Immature natural killer cell (primary cell): ENCODE data around the gene RNF121. TPM values are rescaled to one million over a fixed set of nuclear protein-coding genes. Genes with fewer than 3 reads are reported as not detected.
A peak's percentile ranks its signal among the peaks of the same experiment; 100 is the strongest.

Source experiments
- DNase-seq, 3 donors: peaks; one replicate each; pipeline ENCODE4 v3.0.0; 2022; ENCODE audit warnings: mixed read lengths in 1 of 3
- H3K27ac Mint-ChIP-seq, 6 donors: one replicate each; pipeline ENCODE4 v1.8.0; 2020; ENCODE audit warnings: mixed read lengths in 6 of 6, mild to moderate bottlenecking in 5 of 6, inconsistent platforms in 4 of 6, moderate library complexity in 3 of 6
- H3K27me3 Mint-ChIP-seq, 3 donors: one replicate each; pipeline ENCODE4 v1.8.0; 2020 to 2021; ENCODE audit warnings: low read depth in 3 of 3, mild to moderate bottlenecking in 3 of 3, mixed read lengths in 3 of 3, moderate library complexity in 3 of 3, inconsistent platforms in 1 of 3
- H3K36me3 Mint-ChIP-seq, 3 donors: one replicate each; pipeline ENCODE4 v1.8.0; 2020; ENCODE audit warnings: mixed read lengths in 3 of 3, inconsistent platforms in 2 of 3, mild to moderate bottlenecking in 2 of 3
- H3K4me1 Mint-ChIP-seq, 2 donors: one replicate each; pipeline ENCODE4 v1.8.0; 2020; ENCODE audit warnings: inconsistent platforms in 2 of 2, mild to moderate bottlenecking in 2 of 2, mixed read lengths in 2 of 2, moderate library complexity in 1 of 2
- H3K4me3 Mint-ChIP-seq, 5 donors: one replicate each; pipeline ENCODE4 v1.8.0; 2020; ENCODE audit warnings: mild to moderate bottlenecking in 5 of 5, mixed read lengths in 5 of 5, inconsistent platforms in 3 of 5, moderate library complexity in 3 of 5
- H3K9me3 Mint-ChIP-seq, 6 donors: one replicate each; pipeline ENCODE4 v1.8.0; 2020; ENCODE audit warnings: mild to moderate bottlenecking in 6 of 6, mixed read lengths in 6 of 6, inconsistent platforms in 4 of 6, moderate library complexity in 3 of 6
- polyA plus RNA-seq, 3 donors: library from polyadenylated mRNA; unstranded; fragments of 300-500 nt; fragmentation: Illumina TruSeq; gene quantifications; one replicate each; pipeline ENCODE4 v1.2.3, GENCODE V29; 2021

The RNF121 gene
- polyA plus RNA-seq, 3 donors from 2014 or later, result 9.8 to 16.0 (median 13.4) TPM

DNA sequence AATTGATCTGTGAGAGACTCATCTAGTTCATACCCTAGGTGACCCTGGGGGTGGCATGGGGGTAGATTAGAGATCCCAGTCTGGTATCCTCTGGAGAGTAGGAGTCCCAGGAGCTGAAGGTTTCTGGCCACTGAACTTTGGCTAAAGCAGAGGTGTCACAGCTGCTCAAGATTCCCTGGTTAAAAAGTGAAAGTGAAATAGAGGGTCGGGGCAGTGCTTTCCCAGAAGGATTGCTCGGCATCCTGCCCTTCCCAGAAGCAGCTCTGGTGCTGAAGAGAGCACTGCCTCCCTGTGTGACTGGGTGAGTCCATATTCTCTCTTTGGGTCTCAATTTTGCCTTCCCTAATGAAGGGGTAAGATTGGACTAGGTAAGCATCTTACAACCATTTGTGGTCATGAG is 70.5 kb downstream of the RNF121 start:
- peak overlapping the region; percentile 93 to 98 (median 94) for H3K27ac Mint-ChIP-seq
- H3K4me1 Mint-ChIP-seq, result peaks cover 32 to 34% of the 10 kb centered on the region in 2 donors
- peak overlapping the region; percentile 84 to 96 (median 88) for H3K4me3 Mint-ChIP-seq
- H3K9me3 Mint-ChIP-seq, result no peaks in the 10 kb centered on the region
- no peak for DNase-seq
- H3K27me3 Mint-ChIP-seq, result peaks cover 2 to 8% (median 5%) of the 10 kb centered on the region in 3 donors
- peaks cover 15 to 25% (median 20%) of the 10 kb centered on the region in 3 donors for H3K36me3 Mint-ChIP-seq

DNA sequence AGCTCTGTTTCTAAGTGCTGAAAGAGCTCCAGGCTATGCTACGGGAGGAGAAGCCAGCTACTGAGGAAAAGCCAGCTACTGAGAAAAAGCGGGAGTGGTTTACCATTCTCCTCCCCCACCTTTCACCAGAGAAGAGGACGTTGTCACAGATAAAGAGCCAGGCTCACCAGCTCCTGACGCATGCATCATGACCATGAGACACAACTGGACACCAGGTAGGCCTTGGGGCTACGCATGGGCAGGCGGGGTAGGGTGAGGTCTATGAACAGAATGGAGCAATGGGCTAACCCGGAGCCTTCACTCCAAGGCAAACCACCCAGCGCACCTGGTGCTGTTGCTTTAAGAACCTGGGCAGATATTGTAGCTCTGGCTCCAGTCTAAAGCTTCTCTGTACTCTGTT is 71.0 kb downstream of the RNF121 start:
- DNase-seq, result no peak
- H3K4me1 Mint-ChIP-seq, result peaks cover 32 to 34% of the 10 kb centered on the region in 2 donors
- H3K27ac Mint-ChIP-seq, result peak overlapping the region; percentile 93 to 98 (median 94)
- H3K27me3 Mint-ChIP-seq, result peaks cover 2 to 8% (median 5%) of the 10 kb centered on the region in 3 donors
- peaks cover 15 to 30% (median 20%) of the 10 kb centered on the region in 3 donors for H3K36me3 Mint-ChIP-seq
- peak overlapping the region; percentile 84 to 96 (median 88) for H3K4me3 Mint-ChIP-seq
- H3K9me3 Mint-ChIP-seq, result no peaks in the 10 kb centered on the region

- Mint-ChIP-seq H3K9me3 (no peaks in the 10 kb centered on the region), H3K4me1 (peaks cover 32 to 34% of the 10 kb centered on the region in 2 donors), H3K36me3 (peaks cover 15 to 28% (median 20%) of the 10 kb centered on the region in 3 donors), H3K27me3 (peaks cover 2 to 8% (median 5%) of the 10 kb centered on the region in 3 donors), H3K27ac (peak overlapping the region in 4 of 6 donors; percentile 16 to 96 (median 26)), H3K4me3 (peak overlapping the region in 1 of 5 donors; percentile 7)
- DNase-seq, result no peak
These were observed 71.5 kb downstream of the RNF121 start for GRCh38 chr11:72000202-72000867.

- H3K4me3 Mint-ChIP-seq, result no peak overlapping the region
- H3K27ac Mint-ChIP-seq, result peak overlapping the region in 4 of 6 donors; percentile 3 to 70 (median 49)
These were observed 72.4 kb downstream of the RNF121 start for GRCh38 chr11:72001285-72001684.

DNA sequence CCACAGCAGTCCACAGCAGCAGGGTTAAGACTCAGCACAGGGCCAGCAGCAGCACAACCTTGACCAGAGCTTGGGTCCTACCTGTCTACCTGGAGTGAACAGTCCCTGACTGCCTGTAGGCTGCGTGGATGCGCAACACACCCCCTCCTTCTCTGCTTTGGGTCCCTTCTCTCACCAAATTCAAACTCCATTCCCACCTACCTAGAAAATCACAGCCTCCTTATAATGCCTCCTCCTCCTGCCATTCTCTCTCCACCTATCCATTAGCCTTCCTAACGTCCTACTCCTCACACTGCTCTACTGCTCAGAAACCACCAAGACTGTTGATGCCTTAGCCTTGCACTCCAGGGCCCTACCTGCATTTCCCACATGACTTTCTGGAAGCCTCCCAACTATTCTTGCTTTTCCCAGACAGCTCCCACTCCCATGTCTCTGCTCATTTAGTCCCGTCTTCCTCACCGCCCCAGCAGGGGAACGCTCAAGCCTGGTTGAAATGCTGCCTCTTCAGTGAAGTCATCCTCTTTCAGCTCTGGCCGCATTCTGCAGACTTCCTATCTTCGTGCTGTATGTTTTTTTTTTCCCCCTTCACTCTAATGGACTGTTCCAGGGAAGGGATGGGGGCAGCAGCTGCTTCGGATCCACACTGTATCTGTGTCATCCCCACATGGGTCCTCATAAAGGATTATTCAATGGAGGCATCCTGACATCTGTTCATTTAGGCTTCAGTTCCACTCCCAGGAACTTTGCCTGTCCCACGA is 73.2 kb downstream of the RNF121 start:
- Mint-ChIP-seq H3K36me3 (peaks cover 15 to 28% (median 21%) of the 10 kb centered on the region in 3 donors), H3K27ac (peak overlapping the region; percentile 28 to 83 (median 66)), H3K9me3 (no peaks in the 10 kb centered on the region), H3K4me1 (peaks cover 29 to 34% of the 10 kb centered on the region in 2 donors), H3K4me3 (peak overlapping the region in 2 of 5 donors; percentile 1 to 15), H3K27me3 (peaks cover 2 to 11% (median 5%) of the 10 kb centered on the region in 3 donors)
- DNase-seq, result no peak

More at GRCh38 chr11:72001285-72001684, 72.4 kb downstream of the RNF121 start:
- no peaks in the 10 kb centered on the region for H3K9me3 Mint-ChIP-seq
- peaks cover 15 to 26% (median 24%) of the 10 kb centered on the region in 3 donors for H3K36me3 Mint-ChIP-seq
- H3K27me3 Mint-ChIP-seq, result peaks cover 2 to 11% (median 5%) of the 10 kb centered on the region in 3 donors
- no peak for DNase-seq
- peaks cover 32 to 34% of the 10 kb centered on the region in 2 donors for H3K4me1 Mint-ChIP-seq

GRCh38 chr11:72002841-72003775 is 74.3 kb downstream of the RNF121 start:
- H3K36me3 Mint-ChIP-seq, result peaks cover 19 to 38% (median 26%) of the 10 kb centered on the region in 3 donors
- H3K4me3 Mint-ChIP-seq, result no peak overlapping the region
- H3K4me1 Mint-ChIP-seq, result peaks cover 27 to 33% of the 10 kb centered on the region in 2 donors
- H3K27ac Mint-ChIP-seq, result peak overlapping the region in 5 of 6 donors; percentile 7 to 63 (median 41)
- peaks cover 2 to 11% (median 5%) of the 10 kb centered on the region in 3 donors for H3K27me3 Mint-ChIP-seq
- no peak for DNase-seq
- no peaks in the 10 kb centered on the region for H3K9me3 Mint-ChIP-seq

DNA sequence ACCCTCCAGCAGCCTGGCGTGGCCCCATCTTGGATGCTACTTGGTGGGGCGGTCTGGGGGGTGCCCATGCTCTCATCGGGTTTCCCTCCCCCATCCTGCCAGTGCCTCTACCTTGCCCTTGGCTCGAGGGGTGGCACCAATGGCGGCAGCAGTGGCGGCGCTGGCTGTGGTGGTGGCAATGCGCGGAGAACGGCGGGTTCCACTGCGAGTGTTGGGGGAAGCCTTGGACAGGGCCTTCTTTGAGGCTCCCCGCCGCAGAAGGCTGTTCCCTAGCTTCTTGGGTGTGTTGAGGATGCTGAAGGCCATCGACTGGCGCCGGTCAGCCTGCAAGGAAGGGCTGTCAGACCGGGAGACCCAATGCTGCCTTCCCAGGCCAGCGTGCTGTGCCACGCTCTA is 74.9 kb downstream of the RNF121 start:
- Mint-ChIP-seq H3K4me1 (peaks cover 21 to 26% of the 10 kb centered on the region in 2 donors), H3K27me3 (peaks cover 2 to 11% (median 5%) of the 10 kb centered on the region in 3 donors), H3K36me3 (peaks cover 23 to 44% (median 23%) of the 10 kb centered on the region in 3 donors), H3K4me3 (no peak overlapping the region), H3K9me3 (no peaks in the 10 kb centered on the region), H3K27ac (no peak overlapping the region)
- DNase-seq, result no peak

GRCh38 chr11:72004515-72005346 is 75.9 kb downstream of the RNF121 start:
- no peak for DNase-seq
- Mint-ChIP-seq H3K27ac (no peak overlapping the region), H3K4me3 (no peak overlapping the region), H3K9me3 (no peaks in the 10 kb centered on the region), H3K4me1 (peaks cover 11 to 16% of the 10 kb centered on the region in 2 donors), H3K27me3 (peaks cover 3 to 9% (median 5%) of the 10 kb centered on the region in 3 donors), H3K36me3 (peaks cover 21 to 47% (median 27%) of the 10 kb centered on the region in 3 donors)

DNA sequence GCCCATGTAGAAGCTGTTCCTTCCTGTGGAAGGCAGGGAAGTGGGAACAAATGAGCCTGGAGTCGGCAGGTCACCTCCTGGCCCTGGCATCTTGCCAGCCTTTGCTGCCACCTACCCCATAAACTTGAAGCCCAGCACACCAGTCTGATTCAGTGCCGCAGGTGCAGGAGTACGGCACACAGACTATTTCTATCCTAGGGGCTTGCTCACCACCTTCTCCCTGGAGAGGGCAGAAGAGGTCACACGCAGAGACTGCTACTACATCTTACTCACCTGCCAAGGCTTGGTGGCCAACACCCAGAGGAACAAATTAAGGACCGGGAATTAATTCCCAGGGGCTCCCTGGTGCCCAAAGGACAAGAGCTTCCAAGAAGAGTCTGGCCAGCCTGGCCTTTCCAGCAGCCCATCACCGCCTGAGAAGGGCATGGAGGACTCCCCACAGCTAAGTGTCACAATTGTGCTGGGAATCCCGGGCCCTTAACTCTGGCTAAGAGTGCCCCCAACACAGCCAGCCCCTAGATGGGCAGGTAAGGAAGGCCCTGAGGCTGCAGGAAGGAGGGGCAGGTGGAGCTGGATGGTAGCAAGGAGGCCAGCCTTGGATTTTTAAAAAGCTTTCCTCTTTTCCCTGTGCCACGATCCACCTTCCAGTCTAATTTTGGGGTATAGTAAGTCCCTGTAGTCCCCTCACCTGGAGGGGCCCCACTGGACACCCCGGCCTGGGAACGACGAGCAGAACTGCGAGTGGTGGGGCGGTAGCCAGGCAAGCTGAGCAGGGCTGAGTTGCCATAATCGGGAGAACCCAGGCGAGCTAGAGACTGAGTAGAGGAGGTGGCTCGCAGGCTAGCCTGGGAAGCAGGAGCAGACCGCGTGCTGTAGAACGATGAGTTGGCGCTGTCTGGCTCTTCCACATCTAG is 76.8 kb downstream of the RNF121 start:
- peaks cover 3 to 9% (median 5%) of the 10 kb centered on the region in 3 donors for H3K27me3 Mint-ChIP-seq

GRCh38 chr11:72006309-72007088 is 77.7 kb downstream of the RNF121 start:
- no peak overlapping the region for H3K4me3 Mint-ChIP-seq
- H3K27ac Mint-ChIP-seq, result peak overlapping the region in 2 of 6 donors; percentile 15 to 41
- peaks cover 21 to 54% (median 27%) of the 10 kb centered on the region in 3 donors for H3K36me3 Mint-ChIP-seq
- H3K27me3 Mint-ChIP-seq, result peaks cover 3 to 9% (median 8%) of the 10 kb centered on the region in 3 donors
- H3K9me3 Mint-ChIP-seq, result no peaks in the 10 kb centered on the region
- no peak for DNase-seq
- H3K4me1 Mint-ChIP-seq, result peaks cover 4 to 10% of the 10 kb centered on the region in 2 donors

More for the DNA sequence above, 76.8 kb downstream of the RNF121 start:
- DNase-seq, result no peak
- H3K36me3 Mint-ChIP-seq, result peaks cover 21 to 54% (median 27%) of the 10 kb centered on the region in 3 donors
- peak overlapping the region in 2 of 6 donors; percentile 15 to 45 for H3K27ac Mint-ChIP-seq
- no peak overlapping the region for H3K4me3 Mint-ChIP-seq
- peaks cover 4 to 10% of the 10 kb centered on the region in 2 donors for H3K4me1 Mint-ChIP-seq
- no peaks in the 10 kb centered on the region for H3K9me3 Mint-ChIP-seq

DNA sequence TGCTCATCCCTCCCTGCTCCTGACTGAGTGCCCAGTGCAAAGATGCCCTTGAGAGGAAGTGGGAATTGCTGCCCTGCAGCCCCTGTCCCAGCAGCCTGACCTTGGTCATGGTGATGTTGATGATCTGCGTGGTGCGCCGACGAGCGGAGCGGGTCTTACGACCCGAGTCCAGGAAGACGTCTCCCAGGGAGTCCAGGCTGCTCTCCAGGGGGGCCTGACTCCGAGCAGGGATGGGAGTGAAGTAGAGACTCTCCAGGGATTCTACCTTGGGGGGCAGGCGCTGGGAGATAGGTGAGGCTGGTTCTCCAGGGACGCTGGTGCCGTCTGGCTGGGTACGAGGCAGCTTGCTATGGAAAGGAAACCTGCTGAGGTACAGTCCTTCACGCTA is 78.2 kb downstream of the RNF121 start:
- H3K27ac Mint-ChIP-seq, result peak overlapping the region in 1 of 6 donors; percentile 41
- no peaks in the 10 kb centered on the region for H3K9me3 Mint-ChIP-seq
- no peak for DNase-seq
- peaks cover 3 to 9% (median 8%) of the 10 kb centered on the region in 3 donors for H3K27me3 Mint-ChIP-seq
- peaks cover 17 to 50% (median 23%) of the 10 kb centered on the region in 3 donors for H3K36me3 Mint-ChIP-seq
- H3K4me3 Mint-ChIP-seq, result no peak overlapping the region
- peaks cover under 1 to 6% of the 10 kb centered on the region in 2 donors for H3K4me1 Mint-ChIP-seq
